Measurements from ENCODE around the gene CRIM1.

Gene CRIM1

DNA sequence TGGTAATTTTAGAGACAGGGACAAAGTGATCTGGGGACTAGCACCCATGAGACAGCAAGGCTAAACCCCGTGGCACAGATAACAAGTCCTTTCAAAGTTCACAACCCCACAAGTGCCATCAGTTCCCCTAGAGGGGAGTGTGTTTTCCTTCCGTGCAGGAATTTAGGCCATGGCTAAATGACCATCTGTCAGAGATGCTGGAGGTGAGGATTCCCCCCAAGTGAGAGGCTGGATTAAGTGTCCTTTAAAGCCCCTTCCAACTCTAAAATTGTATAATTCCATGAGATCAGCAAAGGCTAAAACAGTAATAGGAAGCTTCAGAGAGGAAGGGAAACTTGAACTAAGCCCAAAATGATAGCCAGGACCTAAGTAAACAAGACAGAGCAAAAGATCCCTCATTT is 233.7 kb downstream of the CRIM1 start:
- 0 out of 2 replicates have a peak, but pooled peaks cover 2% of the 10 kb centered on the region for H3K79me2 ChIP-seq (ENCODE audit: low read length)
- H3K9me2 ChIP-seq (replicated peaks; ENCODE audit: insufficient read depth, low read length) = no peaks in the 10 kb centered on the region
- H3K9me3 ChIP-seq (replicated peaks; ENCODE audit: insufficient read depth, low read length) = no peaks in the 10 kb centered on the region
- no peaks in the 10 kb centered on the region for H4K20me1 ChIP-seq (ENCODE audit: insufficient read depth, low read length)
- no peaks in the 10 kb centered on the region for H3F3A ChIP-seq (ENCODE audit: insufficient read depth, low read length)
- H3K9ac ChIP-seq (ENCODE audit: low read length) = no peak overlapping the region
- H3K4me2 ChIP-seq (ENCODE audit: low read depth, low read length) = no peak overlapping the region
- H3K27ac ChIP-seq (ENCODE audit: low read length) = no peak overlapping the region
- TF ChIP-seq, protein P1, sequence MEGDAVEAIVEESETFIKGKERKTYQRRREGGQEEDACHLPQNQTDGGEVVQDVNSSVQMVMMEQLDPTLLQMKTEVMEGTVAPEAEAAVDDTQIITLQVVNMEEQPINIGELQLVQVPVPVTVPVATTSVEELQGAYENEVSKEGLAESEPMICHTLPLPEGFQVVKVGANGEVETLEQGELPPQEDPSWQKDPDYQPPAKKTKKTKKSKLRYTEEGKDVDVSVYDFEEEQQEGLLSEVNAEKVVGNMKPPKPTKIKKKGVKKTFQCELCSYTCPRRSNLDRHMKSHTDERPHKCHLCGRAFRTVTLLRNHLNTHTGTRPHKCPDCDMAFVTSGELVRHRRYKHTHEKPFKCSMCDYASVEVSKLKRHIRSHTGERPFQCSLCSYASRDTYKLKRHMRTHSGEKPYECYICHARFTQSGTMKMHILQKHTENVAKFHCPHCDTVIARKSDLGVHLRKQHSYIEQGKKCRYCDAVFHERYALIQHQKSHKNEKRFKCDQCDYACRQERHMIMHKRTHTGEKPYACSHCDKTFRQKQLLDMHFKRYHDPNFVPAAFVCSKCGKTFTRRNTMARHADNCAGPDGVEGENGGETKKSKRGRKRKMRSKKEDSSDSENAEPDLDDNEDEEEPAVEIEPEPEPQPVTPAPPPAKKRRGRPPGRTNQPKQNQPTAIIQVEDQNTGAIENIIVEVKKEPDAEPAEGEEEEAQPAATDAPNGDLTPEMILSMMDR (IDR thresholded peaks at IDR 0.05; ENCODE audit: low read length) = no peak
- TF ChIP-seq EZH2 (optimal IDR thresholded peaks at IDR 0.05; ENCODE audit: low read depth, low read length) (no peak), EZH2phosphoT487 (IDR thresholded peaks at IDR 0.05; ENCODE audit: low read length) (no peak)
- no peaks in the 10 kb centered on the region for H3K4me1 ChIP-seq (ENCODE audit: low read length)
- no peak overlapping the region for H3K4me3 ChIP-seq (ENCODE audit: low read length)
- H3K36me3 ChIP-seq (replicated peaks; ENCODE audit: insufficient read depth, low read length) = no peaks in the 10 kb centered on the region
- H3K27me3 ChIP-seq (replicated peaks; ENCODE audit: insufficient read depth, low read length) = no peaks in the 10 kb centered on the region
- H2AFZ ChIP-seq (ENCODE audit: low read length) = no peak overlapping the region
- no peak for DNase-seq

DNA sequence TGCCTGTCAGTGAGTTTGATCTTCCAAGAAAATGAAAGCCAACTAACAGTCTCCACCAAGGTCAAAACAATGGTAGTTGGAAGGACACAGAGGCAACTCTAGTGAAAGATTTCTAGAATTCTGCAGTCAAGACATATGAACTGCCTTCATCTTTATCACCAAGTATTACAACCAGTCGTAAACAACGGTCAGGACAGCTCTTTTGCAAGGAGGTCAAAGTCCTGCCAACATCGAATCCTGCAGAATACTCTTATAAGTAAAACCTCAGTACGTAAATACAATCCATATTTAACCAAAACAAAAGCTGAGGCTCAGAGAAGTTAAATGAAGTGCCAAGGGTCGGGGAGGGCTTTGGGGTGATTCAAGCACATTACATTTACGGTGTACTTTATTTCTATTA is 239.3 kb downstream of the CRIM1 start:
- Histone ChIP-seq H3K4me1 (ENCODE audit: low read length) (peaks cover 6% of the 10 kb centered on the region; the same call in 1 of the 2 replicates), H3F3A (ENCODE audit: insufficient read depth, low read length) (no peaks in the 10 kb centered on the region), H3K9me3 (replicated peaks; ENCODE audit: insufficient read depth, low read length) (no peaks in the 10 kb centered on the region), H2AFZ (ENCODE audit: low read length) (no peak overlapping the region), H3K79me2 (ENCODE audit: low read length) (peaks cover 27% of the 10 kb centered on the region), H3K4me2 (ENCODE audit: low read depth, low read length) (no peak overlapping the region), H3K27me3 (replicated peaks; ENCODE audit: insufficient read depth, low read length) (no peaks in the 10 kb centered on the region), H3K36me3 (replicated peaks; ENCODE audit: insufficient read depth, low read length) (no peaks in the 10 kb centered on the region), H3K9me2 (replicated peaks; ENCODE audit: insufficient read depth, low read length) (no peaks in the 10 kb centered on the region), H3K9ac (ENCODE audit: low read length) (no peak overlapping the region), H3K4me3 (ENCODE audit: low read length) (no peak overlapping the region), H3K27ac (ENCODE audit: low read length) (no peak overlapping the region), H4K20me1 (ENCODE audit: insufficient read depth, low read length) (no peaks in the 10 kb centered on the region)
- no peak for DNase-seq
- TF ChIP-seq EZH2phosphoT487 (IDR thresholded peaks at IDR 0.05; ENCODE audit: low read length) (no peak), EZH2 (optimal IDR thresholded peaks at IDR 0.05; ENCODE audit: low read depth, low read length) (no peak)
- TF ChIP-seq, protein P1 (IDR thresholded peaks at IDR 0.05; ENCODE audit: low read length) = no peak

DNA sequence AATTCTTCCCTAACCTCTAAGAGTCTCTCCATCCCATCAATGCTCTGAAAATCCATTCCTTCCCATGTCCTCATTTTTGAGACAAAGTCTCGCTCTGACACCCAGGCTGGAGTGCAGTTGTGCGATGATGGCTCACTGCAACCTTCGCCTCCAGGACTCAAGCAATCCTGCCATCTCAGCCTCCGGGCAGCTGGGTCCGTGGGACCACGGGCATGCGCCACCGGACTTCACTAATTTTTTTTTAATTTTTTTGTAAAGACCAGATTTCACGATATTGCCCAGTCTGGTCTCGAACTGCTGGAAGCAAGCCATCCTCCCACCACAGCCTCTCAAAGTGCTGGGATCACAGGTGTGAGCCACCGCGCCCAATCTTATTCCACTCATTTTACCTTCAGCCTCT is 240.8 kb downstream of the CRIM1 start:
- Histone ChIP-seq H3K9me3 (replicated peaks; ENCODE audit: insufficient read depth, low read length) (no peaks in the 10 kb centered on the region), H3F3A (ENCODE audit: insufficient read depth, low read length) (no peaks in the 10 kb centered on the region), H3K36me3 (replicated peaks; ENCODE audit: insufficient read depth, low read length) (no peaks in the 10 kb centered on the region), H3K4me2 (ENCODE audit: low read depth, low read length) (no peak overlapping the region), H3K9me2 (replicated peaks; ENCODE audit: insufficient read depth, low read length) (no peaks in the 10 kb centered on the region), H3K9ac (ENCODE audit: low read length) (no peak overlapping the region), H2AFZ (ENCODE audit: low read length) (no peak overlapping the region), H3K4me3 (ENCODE audit: low read length) (no peak overlapping the region), H3K4me1 (ENCODE audit: low read length) (peaks cover 6% of the 10 kb centered on the region; the same call in 1 of the 2 replicates), H4K20me1 (ENCODE audit: insufficient read depth, low read length) (no peaks in the 10 kb centered on the region), H3K27ac (ENCODE audit: low read length) (no peak overlapping the region), H3K79me2 (ENCODE audit: low read length) (peaks cover 27% of the 10 kb centered on the region), H3K27me3 (replicated peaks; ENCODE audit: insufficient read depth, low read length) (no peaks in the 10 kb centered on the region)
- TF ChIP-seq EZH2phosphoT487 (IDR thresholded peaks at IDR 0.05; ENCODE audit: low read length) (no peak), EZH2 (optimal IDR thresholded peaks at IDR 0.05; ENCODE audit: low read depth, low read length) (no peak)
- TF ChIP-seq, protein P1 (IDR thresholded peaks at IDR 0.05; ENCODE audit: low read length) = no peak
- no peak for DNase-seq
